Measurements from ENCODE around the gene DCUN1D3. TPM values are rescaled to one million over a fixed set of nuclear protein-coding genes. Genes with fewer than 3 reads are reported as not detected.

DCUN1D3 gene
- total RNA-seq, 1 donor from 2014 or later = 9.8 TPM

GRCh38 chr16:20902426-20902825 lies 2.3 kb upstream of the DCUN1D3 start:
- no peak for DNase-seq
- H3K4me3 ChIP-seq = peak overlapping the region; percentile 92
- H3K4me1 ChIP-seq = peaks cover 93% of the 10 kb centered on the region
- no peaks in the 10 kb centered on the region for H3K36me3 ChIP-seq
- no peaks in the 10 kb centered on the region for H3K27me3 ChIP-seq (ENCODE audit: low read depth)
- TF ChIP-seq CTCF (IDR thresholded peaks at IDR 0.05; ENCODE audit: borderline replicate concordance) = no peak
- H3K27ac ChIP-seq (replicated peaks) = peak overlapping the region; percentile 99
- H3K9me3 ChIP-seq (replicated peaks) = no peaks in the 10 kb centered on the region
- intact Hi-C loops (cut with micrococcal nuclease) = loop anchor here (5.0 kb wide), 1 partner anchor 40 kb away; no protein-coding TSS in a partner anchor

- intact Hi-C loops (cut with micrococcal nuclease) = loop anchor here (5.0 kb wide), 1 partner anchor 39 kb away; no protein-coding TSS in a partner anchor
- H3K36me3 ChIP-seq = peaks cover 4% of the 10 kb centered on the region
- DNase-seq = peak; percentile 44
- H3K9me3 ChIP-seq (replicated peaks) = no peaks in the 10 kb centered on the region
- H3K4me1 ChIP-seq = peaks cover 93% of the 10 kb centered on the region
- no peak for TF ChIP-seq CTCF (IDR thresholded peaks at IDR 0.05; ENCODE audit: borderline replicate concordance)
- H3K4me3 ChIP-seq = peak overlapping the region; percentile 92
- peak overlapping the region; percentile 99 for H3K27ac ChIP-seq (replicated peaks)
- H3K27me3 ChIP-seq (ENCODE audit: low read depth) = no peaks in the 10 kb centered on the region
These were observed 1.4 kb upstream of the DCUN1D3 start for GRCh38 chr16:20901436-20902112.

GRCh38 chr16:20901068-20901435 lies 894 bp upstream of the DCUN1D3 start:
- no peak for TF ChIP-seq CTCF (IDR thresholded peaks at IDR 0.05; ENCODE audit: borderline replicate concordance)
- peaks cover 93% of the 10 kb centered on the region for H3K4me1 ChIP-seq
- no peaks in the 10 kb centered on the region for H3K27me3 ChIP-seq (ENCODE audit: low read depth)
- no peak for DNase-seq
- peak overlapping the region; percentile 92 for H3K4me3 ChIP-seq
- intact Hi-C loops (cut with micrococcal nuclease) = loop anchor here (5.0 kb wide), 1 partner anchor 39 kb away; no protein-coding TSS in a partner anchor
- H3K9me3 ChIP-seq (replicated peaks) = no peaks in the 10 kb centered on the region
- peak overlapping the region; percentile 99 for H3K27ac ChIP-seq (replicated peaks)
- peaks cover 8% of the 10 kb centered on the region for H3K36me3 ChIP-seq

GRCh38 chr16:20899477-20900298 lies 470 bp downstream of the DCUN1D3 start:
- peaks cover 15% of the 10 kb centered on the region for H3K36me3 ChIP-seq
- H3K27me3 ChIP-seq (ENCODE audit: low read depth) = no peaks in the 10 kb centered on the region
- peak; percentile 21 for DNase-seq
- peak overlapping the region; percentile 92 for H3K4me3 ChIP-seq
- no peaks in the 10 kb centered on the region for H3K9me3 ChIP-seq (replicated peaks)
- peak overlapping the region; percentile 99 for H3K27ac ChIP-seq (replicated peaks)
- H3K4me1 ChIP-seq = peaks cover 86% of the 10 kb centered on the region
- intact Hi-C loops (cut with micrococcal nuclease) = loop anchor here (5.0 kb wide), 1 partner anchor 37 kb away; no protein-coding TSS in a partner anchor
- no peak for TF ChIP-seq CTCF (IDR thresholded peaks at IDR 0.05; ENCODE audit: borderline replicate concordance)

DNA sequence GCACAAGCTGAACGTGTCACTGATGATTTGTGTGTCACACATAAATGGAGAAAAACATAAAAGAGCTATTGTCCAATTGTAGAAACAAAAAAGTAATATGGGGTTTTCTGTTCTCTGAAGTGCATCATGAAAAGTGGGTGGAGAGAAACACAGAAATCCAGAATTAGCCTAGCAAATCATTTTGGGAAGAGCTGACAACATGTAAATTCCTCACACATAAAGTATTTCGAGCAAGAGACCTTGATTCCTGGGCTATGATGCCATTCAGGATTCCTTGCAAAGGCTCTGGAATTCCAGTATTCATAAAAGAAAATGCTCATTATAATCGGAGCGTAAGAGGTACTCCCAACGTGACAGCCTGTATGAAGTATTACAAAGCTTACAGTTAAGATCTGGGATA lies 1.1 kb downstream of the DCUN1D3 start:
- peaks cover 85% of the 10 kb centered on the region for H3K4me1 ChIP-seq
- intact Hi-C loops (cut with micrococcal nuclease) = no loop called here
- no peak for TF ChIP-seq CTCF (IDR thresholded peaks at IDR 0.05; ENCODE audit: borderline replicate concordance)
- no peaks in the 10 kb centered on the region for H3K9me3 ChIP-seq (replicated peaks)
- no peaks in the 10 kb centered on the region for H3K27me3 ChIP-seq (ENCODE audit: low read depth)
- DNase-seq = no peak
- H3K36me3 ChIP-seq = peaks cover 15% of the 10 kb centered on the region
- H3K4me3 ChIP-seq = peak overlapping the region; percentile 92
- H3K27ac ChIP-seq (replicated peaks) = peak overlapping the region; percentile 99
